HG03060 (cell line): Measurements from ENCODE around the gene PRRT2.
"Not testable (repeated sequence)": the region's sequence is repeated elsewhere in the genome, so short reads cannot be mapped to it uniquely, and the experiment has no call there.

Experiments used
- ATAC-seq: cut with Tn5 transposase; IDR thresholded peaks from one replicate; pipeline ENCODE4 v1.9.1; 2021; ENCODE audit warnings: low read depth, moderate number of reproducible peaks; ENCODE audit not compliant: unreplicated experiment

The PRRT2 gene

DNA sequence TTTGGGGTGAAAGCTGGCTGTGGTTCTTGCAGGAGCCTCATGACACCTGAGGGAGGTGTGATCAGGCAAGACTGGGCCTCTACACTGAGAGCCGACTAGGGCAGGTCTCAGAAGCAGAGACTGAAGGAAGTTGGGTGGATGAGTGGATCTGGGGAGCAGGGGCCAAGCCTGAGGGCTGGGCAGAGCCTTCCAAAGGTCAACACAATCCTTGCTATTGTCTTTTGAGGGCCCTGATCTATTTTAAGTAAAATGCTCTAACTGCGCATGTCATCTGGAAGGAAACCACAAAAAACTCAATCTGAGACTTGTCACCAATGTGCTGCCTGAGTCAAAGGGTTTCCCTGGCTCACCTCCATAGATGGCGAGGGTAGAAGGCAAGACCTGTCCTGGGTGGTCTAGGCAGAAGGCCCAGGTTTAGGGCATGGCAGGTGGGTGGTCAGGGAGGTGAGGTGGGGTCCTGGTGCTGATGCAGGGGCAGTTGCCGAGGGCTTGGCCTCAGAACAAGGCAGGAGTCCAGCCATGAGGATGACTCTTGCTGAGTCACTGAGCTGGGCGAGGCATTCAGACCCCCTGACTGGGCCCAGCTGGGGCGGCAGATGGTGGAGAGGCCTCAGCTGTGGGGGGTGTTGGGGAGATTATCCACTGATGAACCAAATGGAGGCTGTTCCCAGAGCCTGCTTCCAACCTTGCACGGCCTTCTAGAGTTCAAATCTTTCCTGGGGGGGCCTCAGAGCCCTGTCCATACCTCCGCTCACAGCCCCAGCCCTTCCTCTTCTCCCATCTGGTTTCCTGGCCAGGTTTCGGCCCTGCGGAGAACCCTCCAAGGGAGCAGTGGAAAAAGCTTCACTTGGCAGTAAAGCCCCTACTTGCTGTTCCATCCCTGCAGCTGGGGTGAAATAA, 13.4 kb downstream of the PRRT2 start:
- no peak for ATAC-seq

DNA sequence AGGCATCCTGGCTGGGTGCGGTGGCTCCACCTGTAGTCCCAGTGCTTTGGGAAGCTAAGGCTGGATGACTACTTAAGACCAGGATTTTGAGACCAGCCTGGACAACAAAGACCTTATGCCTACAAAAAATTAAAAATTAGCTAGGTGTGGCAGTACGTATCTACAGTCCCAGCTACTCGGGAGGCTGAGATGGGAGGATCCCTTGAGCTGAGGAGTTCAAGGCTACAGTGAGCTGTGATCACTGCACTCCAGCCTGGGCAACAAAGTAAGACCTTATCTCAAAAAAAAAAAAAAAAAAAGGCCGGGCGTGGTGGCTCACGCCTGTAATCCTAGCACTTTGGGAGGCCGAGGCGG, 14.3 kb downstream of the PRRT2 start:
- ATAC-seq = no peak

DNA sequence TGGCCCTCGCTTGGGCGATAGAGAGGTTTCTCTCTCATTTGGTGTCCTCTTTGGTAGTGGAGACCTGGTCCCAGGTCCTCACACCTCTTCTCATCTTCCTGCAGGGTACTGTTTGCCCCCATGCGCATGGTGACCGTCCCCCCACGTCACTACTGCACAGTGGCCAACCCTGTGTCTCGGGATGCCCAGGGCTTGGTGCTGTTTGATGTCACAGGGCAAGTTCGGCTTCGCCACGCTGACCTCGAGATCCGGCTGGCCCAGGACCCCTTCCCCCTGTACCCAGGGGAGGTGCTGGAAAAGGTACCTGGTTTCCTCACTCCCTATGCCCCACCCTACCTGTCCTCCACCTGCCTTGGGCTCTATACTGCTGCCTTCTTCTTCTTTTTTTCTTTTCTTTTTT, 18.8 kb downstream of the PRRT2 start:
- ATAC-seq = no peak

DNA sequence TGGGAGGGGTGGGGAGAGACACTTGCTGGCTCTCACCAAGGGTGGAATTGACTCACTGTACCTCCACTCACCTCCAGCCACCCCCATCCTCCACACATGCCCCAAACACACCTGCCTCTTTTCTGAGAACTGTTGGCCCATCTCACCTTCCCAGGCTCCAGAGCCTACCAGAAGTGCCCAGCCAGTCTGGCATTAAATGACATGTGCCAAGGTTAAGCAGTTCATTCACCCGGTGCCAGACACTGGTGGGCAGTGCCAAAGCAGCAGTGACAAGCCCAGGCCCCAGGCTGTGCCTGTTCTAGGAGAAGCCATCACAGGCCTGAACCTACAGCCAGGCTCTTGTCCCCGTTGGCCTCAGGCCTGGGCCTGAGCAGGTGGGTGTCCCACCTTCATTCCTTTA, 19.5 kb downstream of the PRRT2 start:
- ATAC-seq = no peak

DNA sequence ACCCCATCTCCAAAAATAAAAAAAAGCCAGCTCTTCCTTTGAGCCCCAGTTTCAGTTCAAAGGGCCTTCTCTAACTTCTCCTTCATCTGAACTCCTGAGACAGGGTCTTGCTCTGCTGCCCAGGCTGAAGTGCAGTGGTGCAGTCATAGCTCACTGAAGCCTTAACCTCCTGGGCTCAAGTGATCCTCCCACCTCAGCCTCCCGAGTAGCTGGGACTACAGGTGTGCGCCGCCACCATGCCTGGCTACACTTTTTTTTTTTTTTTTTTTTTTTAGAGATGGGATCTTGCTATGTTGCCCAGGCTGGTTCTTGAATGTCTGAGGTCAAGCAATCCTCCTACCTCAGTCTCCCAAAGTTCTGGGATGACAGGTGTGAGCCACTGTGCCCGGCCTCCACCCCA, 21.2 kb downstream of the PRRT2 start:
- ATAC-seq = not testable (repeated sequence)

DNA sequence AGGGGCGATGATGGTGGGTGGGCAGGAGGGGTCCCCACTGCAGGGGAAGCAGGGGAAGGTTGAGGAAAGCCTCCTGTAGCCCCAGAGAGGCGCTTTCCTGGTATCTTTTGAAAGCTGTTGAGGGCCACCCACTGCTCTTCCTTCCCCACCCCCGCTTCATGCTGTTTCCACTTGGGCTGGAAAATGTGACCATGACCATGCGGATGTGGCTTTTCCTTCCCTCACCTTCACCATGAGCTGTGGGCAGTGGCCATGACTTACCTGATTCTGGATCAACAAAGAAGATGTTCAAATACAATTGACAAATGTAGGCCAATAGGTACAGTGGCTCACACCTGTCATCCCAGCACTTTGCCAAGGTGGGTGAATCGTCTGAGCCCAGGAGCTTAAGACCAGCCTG, 22.1 kb downstream of the PRRT2 start:
- no peak for ATAC-seq

DNA sequence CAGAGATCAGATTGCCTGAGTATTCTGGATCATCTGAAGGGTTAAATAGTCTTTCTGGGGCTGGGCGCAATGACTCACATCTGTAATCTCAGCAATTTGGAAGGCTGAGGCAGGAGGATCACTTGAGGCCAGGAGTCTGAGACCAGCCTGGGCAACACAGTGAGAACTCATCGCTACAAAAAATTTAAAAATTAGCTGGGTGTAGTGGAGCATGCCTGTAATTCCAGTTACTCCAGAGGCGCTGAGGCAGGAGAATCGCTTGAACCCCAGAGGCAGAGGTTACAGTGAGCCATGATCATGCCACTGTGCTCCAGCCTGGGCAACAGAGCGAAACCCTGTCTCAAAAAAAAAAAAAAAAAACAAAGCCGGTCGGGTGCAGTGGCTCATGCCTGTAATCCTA, 23.9 kb downstream of the PRRT2 start:
- no peak for ATAC-seq

DNA sequence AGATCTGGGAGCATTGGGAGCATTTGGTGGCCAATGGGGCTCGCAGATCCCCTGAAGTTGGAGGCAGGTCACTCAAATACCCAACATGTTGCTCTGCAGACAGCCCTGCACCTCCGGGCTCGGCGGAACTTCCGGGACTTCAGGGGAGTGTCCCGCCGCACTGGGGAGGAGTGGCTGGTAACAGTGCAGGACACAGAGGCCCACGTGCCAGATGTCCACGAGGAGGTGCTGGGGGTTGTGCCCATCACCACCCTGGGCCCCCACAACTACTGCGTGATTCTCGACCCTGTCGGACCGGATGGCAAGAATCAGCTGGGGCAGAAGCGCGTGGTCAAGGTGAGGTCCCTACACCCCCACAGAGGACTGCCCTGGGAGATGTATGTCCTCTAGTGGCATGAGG, 24.6 kb downstream of the PRRT2 start:
- ATAC-seq = no peak

DNA sequence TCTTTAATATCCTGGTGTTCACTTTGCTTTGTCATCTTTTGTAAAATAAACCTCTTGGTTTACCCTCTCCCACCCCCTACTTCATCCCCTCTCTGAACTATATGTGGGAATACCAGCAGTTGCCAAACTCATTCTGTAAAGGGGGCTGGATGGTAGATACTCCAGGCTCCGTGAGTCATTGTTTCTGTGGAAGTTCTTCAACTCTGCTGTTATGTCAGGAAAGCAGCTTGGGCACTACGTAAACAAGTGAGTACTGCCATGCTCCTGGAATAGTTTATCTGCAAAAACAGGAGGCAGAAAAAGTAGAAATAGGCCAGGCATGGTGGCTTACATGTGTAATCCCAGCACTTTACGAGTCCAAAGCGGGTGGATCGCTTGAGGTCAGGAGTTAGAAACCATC, 25.8 kb downstream of the PRRT2 start:
- ATAC-seq = no peak

DNA sequence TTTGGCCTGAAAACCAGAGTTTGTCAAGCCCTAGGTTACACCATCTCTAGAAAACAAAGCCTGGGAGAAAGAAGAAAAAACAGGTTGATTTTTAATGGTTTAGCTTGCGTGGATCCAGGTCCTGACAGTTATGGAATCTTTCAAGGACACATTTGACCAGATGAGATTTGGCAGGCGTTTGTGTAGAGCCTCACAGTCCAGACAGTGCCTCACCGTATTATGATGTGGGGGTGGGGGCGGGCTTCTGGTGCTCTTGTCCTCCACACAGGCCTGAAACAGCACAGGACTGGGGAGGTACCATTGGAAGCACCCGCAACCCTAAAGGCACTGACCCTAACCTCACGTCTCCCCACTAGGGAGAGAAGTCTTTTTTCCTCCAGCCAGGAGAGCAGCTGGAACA, 27.8 kb downstream of the PRRT2 start:
- ATAC-seq = no peak

DNA sequence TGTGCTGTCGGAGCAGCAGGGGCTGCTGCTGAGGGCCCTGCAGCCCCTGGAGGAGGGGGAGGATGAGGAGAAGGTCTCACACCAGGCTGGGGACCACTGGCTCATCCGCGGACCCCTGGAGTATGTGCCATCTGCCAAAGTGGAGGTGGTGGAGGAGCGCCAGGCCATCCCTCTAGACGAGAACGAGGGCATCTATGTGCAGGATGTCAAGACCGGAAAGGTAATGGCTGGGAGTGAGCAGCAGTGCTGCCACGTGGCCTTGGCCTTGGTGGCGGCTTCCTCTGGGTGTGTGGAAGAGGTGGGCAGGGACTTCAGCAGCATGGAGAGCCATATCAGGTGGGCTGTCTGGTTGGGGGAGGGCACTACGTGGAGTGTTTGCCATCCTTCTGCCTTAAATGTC, 28.2 kb downstream of the PRRT2 start:
- ATAC-seq = no peak

DNA sequence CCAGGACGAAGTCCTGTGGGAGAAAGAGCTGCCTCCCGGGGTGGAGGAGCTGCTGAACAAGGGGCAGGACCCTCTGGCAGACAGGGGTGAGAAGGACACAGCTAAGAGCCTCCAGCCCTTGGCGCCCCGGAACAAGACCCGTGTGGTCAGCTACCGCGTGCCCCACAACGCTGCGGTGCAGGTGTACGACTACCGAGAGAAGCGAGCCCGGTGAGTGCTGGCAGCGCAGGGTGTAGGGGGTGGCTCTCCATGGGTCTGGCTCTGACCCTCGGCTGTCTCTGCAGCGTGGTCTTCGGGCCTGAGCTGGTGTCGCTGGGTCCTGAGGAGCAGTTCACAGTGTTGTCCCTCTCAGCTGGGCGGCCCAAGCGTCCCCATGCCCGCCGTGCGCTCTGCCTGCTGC, 29.6 kb downstream of the PRRT2 start:
- no peak for ATAC-seq

DNA sequence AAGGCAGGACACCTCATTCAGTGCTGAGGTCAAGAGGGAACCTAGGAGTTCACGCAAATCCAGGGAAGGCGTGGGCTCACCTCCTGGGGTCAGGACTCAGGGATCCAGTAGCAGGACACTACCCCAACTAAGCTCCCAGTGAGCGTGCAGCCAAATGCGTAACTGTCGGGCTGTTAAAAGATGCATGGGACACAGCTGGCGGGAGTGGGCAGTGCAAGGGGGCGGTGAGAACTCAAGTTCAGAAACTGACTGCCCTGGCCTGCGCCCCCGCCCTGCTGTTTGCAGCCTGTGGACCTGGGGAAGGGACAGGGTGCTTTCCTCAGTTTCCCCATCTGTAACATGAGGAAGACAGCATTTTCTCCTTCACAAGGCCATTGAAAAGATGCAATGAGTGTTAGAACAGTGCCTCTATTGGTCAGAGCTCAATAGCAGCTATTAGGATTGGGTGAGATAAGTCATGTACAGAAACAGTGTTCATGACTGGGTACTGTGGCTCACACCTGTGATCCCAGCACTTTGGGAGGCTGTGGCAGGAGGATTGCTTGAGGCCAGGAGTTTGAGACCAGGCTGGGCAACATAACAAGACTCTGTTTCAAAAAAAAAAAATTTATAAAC, 30.8 kb downstream of the PRRT2 start:
- no peak for ATAC-seq

DNA sequence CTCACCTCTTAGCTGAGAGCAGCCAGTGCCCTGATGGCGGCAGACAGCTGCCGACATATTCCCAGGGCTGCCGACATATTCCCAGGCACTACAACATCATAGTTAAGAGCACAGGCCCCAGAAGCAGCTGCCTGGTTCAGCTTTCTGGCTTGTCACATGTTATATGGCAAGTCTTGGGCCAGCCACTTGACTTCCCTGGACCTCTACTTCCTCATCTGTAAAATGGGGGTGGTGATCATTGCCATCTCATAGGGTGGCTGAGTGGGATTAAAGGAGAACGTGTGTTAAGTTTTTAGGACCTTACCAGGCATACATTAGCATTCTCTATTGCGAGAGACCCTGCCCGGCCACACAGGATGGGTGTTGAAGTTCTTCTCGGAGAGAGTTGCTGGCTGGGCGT, 31.9 kb downstream of the PRRT2 start:
- no peak for ATAC-seq

DNA sequence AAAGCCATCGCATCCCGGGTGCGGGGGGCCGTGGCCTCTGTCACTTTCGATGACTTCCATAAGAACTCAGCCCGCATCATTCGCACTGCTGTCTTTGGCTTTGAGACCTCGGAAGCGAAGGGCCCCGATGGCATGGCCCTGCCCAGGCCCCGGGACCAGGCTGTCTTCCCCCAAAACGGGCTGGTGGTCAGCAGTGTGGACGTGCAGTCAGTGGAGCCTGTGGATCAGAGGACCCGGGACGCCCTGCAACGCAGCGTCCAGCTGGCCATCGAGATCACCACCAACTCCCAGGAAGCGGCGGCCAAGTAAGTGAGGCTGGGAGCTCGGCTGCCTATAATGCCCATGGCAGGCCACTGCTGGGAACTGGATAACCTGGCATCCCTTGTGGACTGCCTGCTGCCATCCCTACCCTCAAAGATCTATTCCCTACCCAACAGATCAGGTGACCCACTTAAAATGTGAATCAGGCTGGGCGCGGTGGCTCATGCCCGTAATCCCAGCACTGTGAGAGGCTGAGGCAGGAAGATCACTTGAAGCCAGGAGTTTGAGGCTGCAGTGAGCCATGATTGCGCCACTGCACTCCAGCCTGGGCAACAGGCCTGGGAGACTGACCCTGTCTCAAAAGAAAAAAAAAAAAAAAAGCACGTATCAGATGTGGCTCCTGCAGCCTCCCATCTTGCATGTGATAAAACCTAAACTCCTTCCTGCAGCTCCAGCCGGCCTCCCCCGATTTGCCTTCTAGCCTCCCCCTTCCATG, 32.8 kb downstream of the PRRT2 start:
- no peak for ATAC-seq

DNA sequence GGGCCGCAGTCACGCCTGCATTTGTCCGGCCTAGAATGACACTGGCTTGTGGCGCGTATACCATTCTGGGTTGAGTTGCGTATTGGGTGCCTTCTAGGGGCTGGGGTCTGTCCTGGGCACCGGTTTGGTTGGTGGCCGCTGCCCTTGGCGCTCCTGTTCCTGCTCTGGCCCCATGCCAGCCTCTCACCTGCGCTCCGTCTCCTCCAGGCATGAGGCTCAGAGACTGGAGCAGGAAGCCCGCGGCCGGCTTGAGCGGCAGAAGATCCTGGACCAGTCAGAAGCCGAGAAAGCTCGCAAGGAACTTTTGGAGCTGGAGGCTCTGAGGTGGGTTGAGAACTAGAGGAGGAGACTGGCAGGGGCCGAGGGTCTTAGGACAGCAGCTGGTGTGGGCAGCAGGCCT, 33.7 kb downstream of the PRRT2 start:
- no peak for ATAC-seq

DNA sequence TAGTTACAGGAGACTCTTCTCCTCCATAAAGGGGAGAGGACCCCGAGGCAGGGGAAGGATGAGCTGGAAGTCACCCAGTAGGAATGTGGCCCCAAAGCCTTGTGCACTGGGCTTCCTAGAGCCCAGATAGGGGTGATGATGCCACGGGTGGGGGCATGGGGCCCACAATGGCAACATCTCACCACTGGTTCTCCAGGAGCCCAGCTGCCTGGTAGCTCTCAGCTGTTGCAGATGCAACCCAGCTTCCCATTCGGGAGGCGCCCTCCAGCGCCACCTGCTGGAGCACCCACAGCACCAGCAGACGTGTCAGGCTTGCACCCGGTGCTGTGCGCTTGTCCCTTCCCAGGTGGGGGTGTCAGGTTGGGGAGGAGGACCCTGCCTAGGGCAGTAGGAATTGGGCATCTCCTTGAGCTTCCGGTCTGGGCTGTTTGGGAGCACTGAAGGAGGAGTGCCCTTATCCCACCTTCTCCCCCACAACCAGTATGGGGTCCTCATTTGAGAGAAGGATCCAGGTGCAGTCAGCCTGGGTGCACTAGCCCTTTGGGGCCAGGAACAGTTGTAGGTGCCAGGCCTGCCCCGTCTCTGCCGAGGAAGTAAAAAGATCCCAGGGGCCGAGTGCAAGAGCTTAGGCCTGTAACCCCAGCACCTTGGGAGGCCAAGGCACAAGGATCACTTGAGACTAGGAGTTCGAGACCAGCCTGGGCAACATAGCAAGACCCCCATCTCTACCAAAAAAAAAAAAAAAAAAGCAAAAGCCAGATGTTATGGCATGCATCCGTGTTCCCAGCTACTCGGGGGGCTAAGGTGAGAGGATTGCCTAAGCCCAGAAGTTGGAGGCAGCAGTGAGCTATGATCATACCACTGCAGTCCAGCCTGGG, 36.7 kb downstream of the PRRT2 start:
- no peak for ATAC-seq

DNA sequence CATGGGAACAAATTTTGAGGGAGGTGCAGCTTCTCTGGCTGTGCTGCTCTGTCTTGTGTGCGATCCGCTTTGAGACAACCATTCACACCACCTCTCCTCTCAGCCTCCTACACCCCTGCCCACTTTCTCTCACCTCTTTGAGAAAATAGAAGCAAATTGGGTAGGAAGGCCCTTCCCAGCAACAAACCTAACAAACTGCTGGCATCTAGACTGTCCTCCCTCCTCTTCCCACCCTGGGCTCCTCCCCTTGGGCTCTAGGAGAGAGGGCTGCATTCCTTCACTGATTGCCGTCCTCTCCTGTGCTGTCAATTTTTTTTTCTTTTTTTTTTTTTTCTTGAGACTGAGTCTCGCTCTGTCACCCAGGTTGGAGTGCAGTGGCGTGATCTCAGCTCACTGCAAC, 37.5 kb downstream of the PRRT2 start:
- ATAC-seq = no peak

DNA sequence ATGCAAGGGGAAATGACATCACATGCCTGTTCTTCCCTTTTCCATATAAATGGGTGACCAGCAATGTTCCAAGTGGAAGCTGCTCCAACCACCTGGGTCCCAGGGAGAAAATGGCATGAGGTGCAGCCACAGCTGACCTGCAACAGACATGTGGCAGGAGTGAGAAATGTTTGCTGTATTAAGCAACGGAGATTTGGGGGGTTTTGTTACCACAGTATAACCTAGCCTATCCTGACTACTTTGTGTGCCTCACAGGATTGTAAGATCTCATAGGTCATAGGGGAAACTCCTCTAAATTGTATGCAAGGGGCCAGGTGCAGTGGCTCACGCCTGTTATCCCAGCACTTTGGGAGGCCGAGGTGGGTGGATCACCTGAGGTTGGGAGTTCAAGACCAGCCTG, 39.0 kb downstream of the PRRT2 start:
- ATAC-seq = no peak

DNA sequence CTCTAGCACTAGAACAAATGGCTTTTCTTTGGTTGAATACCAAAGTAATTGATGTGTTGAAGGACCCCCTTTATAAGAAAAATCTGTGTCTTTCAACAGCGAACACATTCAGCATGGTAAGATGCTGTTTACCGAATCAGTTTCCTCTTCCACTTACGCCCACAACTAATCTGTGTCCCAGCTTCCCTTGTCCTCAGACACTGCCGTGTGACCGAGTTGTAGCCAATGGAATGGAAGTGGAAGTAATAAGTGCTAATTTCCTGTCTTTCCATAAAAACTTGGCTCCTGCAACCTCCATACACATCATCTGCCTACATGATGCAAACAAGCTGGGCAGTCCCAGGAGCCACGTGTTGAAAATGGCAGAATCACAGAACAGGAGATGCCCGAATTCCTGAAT, 40.7 kb downstream of the PRRT2 start:
- ATAC-seq = no peak
